Measurements from ENCODE around the gene ACCSL.

ACCSL gene

GRCh38 chr11:44018829-44019228, 29.0 kb upstream of the ACCSL start:
- DNase-seq, result no peak

GRCh38 chr11:44024977-44025376, 22.8 kb upstream of the ACCSL start:
- DNase-seq, result no peak

GRCh38 chr11:44025727-44026126, 22.1 kb upstream of the ACCSL start:
- no peak for DNase-seq

GRCh38 chr11:44028401-44028800, 19.4 kb upstream of the ACCSL start:
- no peak for DNase-seq

- no peak for DNase-seq
Observed at GRCh38 chr11:44028816-44029506, 18.8 kb upstream of the ACCSL start.

GRCh38 chr11:44029507-44029845, 18.3 kb upstream of the ACCSL start:
- no peak for DNase-seq

- DNase-seq, result no peak
Observed at GRCh38 chr11:44029977-44030911, 17.5 kb upstream of the ACCSL start.

GRCh38 chr11:44030996-44031395, 16.8 kb upstream of the ACCSL start:
- no peak for DNase-seq

- no peak for DNase-seq
Observed at GRCh38 chr11:44031549-44031948, 16.2 kb upstream of the ACCSL start.

- DNase-seq, result no peak
Observed at GRCh38 chr11:44032299-44033085, 15.3 kb upstream of the ACCSL start.

GRCh38 chr11:44033411-44033850, 14.3 kb upstream of the ACCSL start:
- DNase-seq, result no peak

- DNase-seq, result no peak
Observed at GRCh38 chr11:44033856-44034255, 13.9 kb upstream of the ACCSL start.

- no peak for DNase-seq
Observed at GRCh38 chr11:44034639-44035038, 13.1 kb upstream of the ACCSL start.

GRCh38 chr11:44036811-44037657, 10.7 kb upstream of the ACCSL start:
- DNase-seq, result peak; percentile 46 to 49

- no peak for DNase-seq
Observed at GRCh38 chr11:44037658-44037998, 10.2 kb upstream of the ACCSL start.

- DNase-seq, result no peak
Observed at GRCh38 chr11:44043157-44043556, 4.6 kb upstream of the ACCSL start.

- DNase-seq, result no peak
Observed at GRCh38 chr11:44046182-44046581, 1.6 kb upstream of the ACCSL start.

- DNase-seq, result no peak
Observed at GRCh38 chr11:44047298-44047697, 483 bp upstream of the ACCSL start.

GRCh38 chr11:44049832-44050231, 2.1 kb downstream of the ACCSL start:
- DNase-seq, result no peak

GRCh38 chr11:44051171-44051570, 3.4 kb downstream of the ACCSL start:
- DNase-seq, result no peak

- DNase-seq, result no peak
Observed at GRCh38 chr11:44057340-44057739, 9.6 kb downstream of the ACCSL start.

GRCh38 chr11:44058275-44058674, 10.5 kb downstream of the ACCSL start:
- DNase-seq, result no peak

Measured in activated CD4-positive, alpha-beta T cell treated with anti-CD3 and anti-CD28 coated beads, Interleukin-2, amount 50 U/mL, for 48 hours (primary cell).